ENCODE data around the gene DUSP15. TPM values are rescaled to one million over a fixed set of nuclear protein-coding genes. Genes with fewer than 3 reads are reported as not detected.

Gene DUSP15
- total and polyA plus RNA-seq, 2 of the 8 experiments (the other 6 are each of a cell fraction or from before 2014, with no cell fraction given), result 0.91 to 3.2 TPM

DNA sequence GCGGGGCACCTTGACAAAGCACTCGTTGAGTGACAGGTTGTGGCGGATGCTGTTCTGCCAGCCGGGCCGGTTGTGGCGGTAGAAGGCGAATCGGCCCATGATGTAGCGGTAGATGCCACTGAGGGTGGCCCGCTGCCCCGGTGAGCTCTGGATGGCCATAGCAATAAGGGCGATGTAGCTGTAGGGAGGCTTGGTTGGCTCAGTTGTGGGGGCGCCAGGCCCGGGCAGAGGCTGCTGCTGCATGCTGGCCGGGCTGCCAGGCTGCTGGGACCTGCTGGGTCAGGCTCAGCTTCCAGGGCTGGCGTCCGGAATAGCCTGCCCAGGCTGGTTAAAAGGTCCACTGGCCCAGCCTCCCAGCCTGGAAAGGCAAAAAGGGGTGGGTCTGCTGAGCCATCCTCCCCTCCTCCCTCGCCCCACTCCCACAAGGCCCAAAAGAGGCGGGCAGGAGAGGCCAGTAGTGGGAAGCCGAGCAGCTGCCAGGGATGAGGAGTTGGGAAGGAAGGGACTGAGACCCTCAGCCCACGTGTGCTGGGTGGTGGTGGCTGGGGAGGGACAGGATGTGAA is 24.9 kb downstream of the DUSP15 start, which contains the start of gene FOXS1 (continued):
- TF ChIP-seq CHD2 (IDR thresholded peaks at IDR 0.05; ENCODE audit: low read length) (no peak), TEAD4 (IDR thresholded peaks at IDR 0.05; ENCODE audit: low read depth, low read length) (no peak), KDM5A (IDR thresholded peaks at IDR 0.05; ENCODE audit: low read length) (no peak), YY1 (IDR thresholded peaks at IDR 0.05; ENCODE audit: low read depth, low read length) (no peak), GTF2F1 (IDR thresholded peaks at IDR 0.05; ENCODE audit: borderline replicate concordance, low read depth, low read length) (no peak), SP1 (IDR thresholded peaks at IDR 0.05; ENCODE audit: low read depth, low read length) (no peak), RBBP5 (IDR thresholded peaks at IDR 0.05; ENCODE audit: borderline replicate concordance, low read depth, low read length) (no peak), CTBP2 (IDR thresholded peaks at IDR 0.05; ENCODE audit: borderline replicate concordance, insufficient read depth, insufficient read length, low read length) (no peak), CEBPB (IDR thresholded peaks at IDR 0.05; ENCODE audit: low read depth, low read length) (no peak)

Measured in H1 (cell line).